WTC11 (cell line): ENCODE results near the gene MCF2L. TPM values are rescaled to one million over a fixed set of nuclear protein-coding genes. Genes with fewer than 3 reads are reported as not detected.

Experiments used
- ATAC-seq: fragments of 200-7000 bp; cut with Tn5 transposase; 2 replicates; pipeline ENCODE4 v1.10.0; 2021; ENCODE audit warnings: mild to moderate bottlenecking, moderate library complexity
- CTCF ChIA-PET: fragments of 300-600 bp; sonication (Branson Sonifier 250); formaldehyde crosslinking; loops from one replicate; lab custom pipeline; 2021; ENCODE audit warnings: antibody characterized with exemption; lab: Charles Lee
- POLR2A ChIA-PET: fragments of 350-600 bp; sonication (Branson Sonifier 250); formaldehyde crosslinking; loops from one replicate; lab custom pipeline; 2021; ENCODE audit warnings: antibody characterized with exemption; lab: Charles Lee
- DNase-seq: peaks from one replicate; pipeline ENCODE4 v3.0.0; 2021; ENCODE audit warnings: low spot score
- H3K27ac Mint-ChIP-seq: 2 replicates; pipeline ENCODE4 v1.8.0; 2021; ENCODE audit warnings: mixed read lengths
- H3K27me3 Mint-ChIP-seq: 2 replicates; pipeline ENCODE4 v1.8.0; 2021; ENCODE audit warnings: low read depth, mild to moderate bottlenecking, moderate library complexity, mixed read lengths
- H3K36me3 Mint-ChIP-seq: 2 replicates; pipeline ENCODE4 v1.8.0; 2021; ENCODE audit warnings: mixed read lengths
- H3K4me1 Mint-ChIP-seq: 2 replicates; pipeline ENCODE4 v1.8.0; 2022; ENCODE audit warnings: mixed read lengths
- H3K4me3 Mint-ChIP-seq: 2 replicates; pipeline ENCODE4 v1.8.0; 2021; ENCODE audit warnings: mild to moderate bottlenecking, moderate library complexity, mixed read lengths
- H3K9me3 Mint-ChIP-seq: 2 replicates; pipeline ENCODE4 v1.8.0; 2021; ENCODE audit warnings: mixed read lengths
- ATF3 ChIP-seq: sonication (generic); formaldehyde crosslinking; conservative IDR thresholded peaks from 2 replicates; pipeline ENCODE4 v1.8.1; 2022; ENCODE audit warnings: mild to moderate bottlenecking, missing genetic modification reagents
- E2F4 ChIP-seq: sonication (generic); formaldehyde crosslinking; IDR thresholded peaks from 2 replicates; pipeline ENCODE4 v1.8.1; 2022; ENCODE audit warnings: low read depth, mild to moderate bottlenecking, moderate library complexity, missing genetic modification reagents, borderline replicate concordance
- E2F5 ChIP-seq: sonication (generic); formaldehyde crosslinking; IDR thresholded peaks from 2 replicates; pipeline ENCODE4 v1.8.1; 2022; ENCODE audit warnings: mild to moderate bottlenecking, moderate library complexity, missing genetic modification reagents
- ELF4 ChIP-seq: sonication (generic); formaldehyde crosslinking; IDR thresholded peaks from 2 replicates; pipeline ENCODE4 v1.8.1; 2022; ENCODE audit warnings: low read depth, mild to moderate bottlenecking, moderate library complexity, missing genetic modification reagents
- FOXP1 ChIP-seq: sonication (generic); formaldehyde crosslinking; IDR thresholded peaks from 2 replicates; pipeline ENCODE4 v1.8.0; 2022; ENCODE audit warnings: missing genetic modification reagents, mild to moderate bottlenecking, moderate library complexity, borderline replicate concordance
- KAT7 ChIP-seq: sonication (generic); formaldehyde crosslinking; IDR thresholded peaks from 2 replicates; pipeline ENCODE4 v1.8.1; 2023; ENCODE audit warnings: missing genetic modification reagents, mild to moderate bottlenecking, borderline replicate concordance
- TCF7 ChIP-seq: sonication (generic); formaldehyde crosslinking; IDR thresholded peaks from 2 replicates; pipeline ENCODE4 v1.8.0; 2022; ENCODE audit warnings: mild to moderate bottlenecking, low read depth, missing genetic modification reagents, moderate library complexity
- ZBTB43 ChIP-seq: sonication (generic); formaldehyde crosslinking; IDR thresholded peaks from 2 replicates; pipeline ENCODE4 v1.8.1; 2023; ENCODE audit warnings: mild to moderate bottlenecking, missing genetic modification reagents
- ZNF138 ChIP-seq: sonication (generic); formaldehyde crosslinking; conservative IDR thresholded peaks from 2 replicates; pipeline ENCODE4 v1.8.1; 2022; ENCODE audit warnings: mild to moderate bottlenecking, moderate library complexity, missing genetic modification reagents
- ZNF396 ChIP-seq: fragments of 250-450 bp; sonication (Bioruptor Pico); IDR thresholded peaks from 2 replicates; pipeline ENCODE4 v1.8.0; 2021; ENCODE audit warnings: mild to moderate bottlenecking, moderate library complexity, borderline replicate concordance
- total RNA-seq: library from RNA; stranded (reverse); gene quantifications from 3 replicates; pipeline ENCODE4 v1.2.3, GENCODE V29; 2021
- TF ChIP-seq, protein P1 (sequence below): fragments of 250-450 bp; sonication (Bioruptor Pico); IDR thresholded peaks from 2 replicates; pipeline ENCODE4 v1.9.0; 2021; ENCODE audit warnings: mild to moderate bottlenecking, borderline replicate concordance
- TF ChIP-seq, protein P2 (sequence below): sonication (generic); formaldehyde crosslinking; IDR thresholded peaks from 2 replicates; pipeline ENCODE4 v1.8.0; 2022; ENCODE audit warnings: mild to moderate bottlenecking, missing genetic modification reagents
- TF ChIP-seq, protein P3 (sequence below): sonication (generic); formaldehyde crosslinking; IDR thresholded peaks from 2 replicates; pipeline ENCODE4 v1.8.1; 2023; ENCODE audit warnings: mild to moderate bottlenecking, missing genetic modification reagents

The MCF2L gene
- total RNA-seq, 1 experiment from 2014 or later: 34.8 TPM

GRCh38 chr13:113074401-113074800 lies 105.4 kb downstream of the MCF2L start:
- Mint-ChIP-seq H3K36me3 (0 out of 2 replicates have a peak, but pooled peaks cover 5% of the 10 kb centered on the region), H3K4me1 (peaks cover 4% of the 10 kb centered on the region; the same call in 1 of the 2 replicates), H3K27ac (peak overlapping the region; percentile 19; the same call in 1 of the 2 replicates), H3K27me3 (no peaks in the 10 kb centered on the region), H3K9me3 (no peaks in the 10 kb centered on the region), H3K4me3 (no peak overlapping the region)
- ChIA-PET CTCF (interaction anchor here (3.4 kb wide), 1 partner anchor 11 kb away, joined by 17 read pairs; no protein-coding TSS in a partner anchor), POLR2A (no interaction called here)
- TF ChIP-seq ZNF138: no peak
- TF ChIP-seq ZNF396 (CRISPR knock-in tag): no peak
- TF ChIP-seq E2F5 (CRISPR knock-in tag): no peak
- TF ChIP-seq, protein P1, sequence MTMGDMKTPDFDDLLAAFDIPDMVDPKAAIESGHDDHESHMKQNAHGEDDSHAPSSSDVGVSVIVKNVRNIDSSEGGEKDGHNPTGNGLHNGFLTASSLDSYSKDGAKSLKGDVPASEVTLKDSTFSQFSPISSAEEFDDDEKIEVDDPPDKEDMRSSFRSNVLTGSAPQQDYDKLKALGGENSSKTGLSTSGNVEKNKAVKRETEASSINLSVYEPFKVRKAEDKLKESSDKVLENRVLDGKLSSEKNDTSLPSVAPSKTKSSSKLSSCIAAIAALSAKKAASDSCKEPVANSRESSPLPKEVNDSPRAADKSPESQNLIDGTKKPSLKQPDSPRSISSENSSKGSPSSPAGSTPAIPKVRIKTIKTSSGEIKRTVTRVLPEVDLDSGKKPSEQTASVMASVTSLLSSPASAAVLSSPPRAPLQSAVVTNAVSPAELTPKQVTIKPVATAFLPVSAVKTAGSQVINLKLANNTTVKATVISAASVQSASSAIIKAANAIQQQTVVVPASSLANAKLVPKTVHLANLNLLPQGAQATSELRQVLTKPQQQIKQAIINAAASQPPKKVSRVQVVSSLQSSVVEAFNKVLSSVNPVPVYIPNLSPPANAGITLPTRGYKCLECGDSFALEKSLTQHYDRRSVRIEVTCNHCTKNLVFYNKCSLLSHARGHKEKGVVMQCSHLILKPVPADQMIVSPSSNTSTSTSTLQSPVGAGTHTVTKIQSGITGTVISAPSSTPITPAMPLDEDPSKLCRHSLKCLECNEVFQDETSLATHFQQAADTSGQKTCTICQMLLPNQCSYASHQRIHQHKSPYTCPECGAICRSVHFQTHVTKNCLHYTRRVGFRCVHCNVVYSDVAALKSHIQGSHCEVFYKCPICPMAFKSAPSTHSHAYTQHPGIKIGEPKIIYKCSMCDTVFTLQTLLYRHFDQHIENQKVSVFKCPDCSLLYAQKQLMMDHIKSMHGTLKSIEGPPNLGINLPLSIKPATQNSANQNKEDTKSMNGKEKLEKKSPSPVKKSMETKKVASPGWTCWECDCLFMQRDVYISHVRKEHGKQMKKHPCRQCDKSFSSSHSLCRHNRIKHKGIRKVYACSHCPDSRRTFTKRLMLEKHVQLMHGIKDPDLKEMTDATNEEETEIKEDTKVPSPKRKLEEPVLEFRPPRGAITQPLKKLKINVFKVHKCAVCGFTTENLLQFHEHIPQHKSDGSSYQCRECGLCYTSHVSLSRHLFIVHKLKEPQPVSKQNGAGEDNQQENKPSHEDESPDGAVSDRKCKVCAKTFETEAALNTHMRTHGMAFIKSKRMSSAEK (CRISPR knock-in tag): no peak
- no peak for TF ChIP-seq ZBTB43 (CRISPR knock-in tag)
- no peak for TF ChIP-seq KAT7 (CRISPR knock-in tag)
- no peak for TF ChIP-seq ELF4
- TF ChIP-seq, protein P2, sequence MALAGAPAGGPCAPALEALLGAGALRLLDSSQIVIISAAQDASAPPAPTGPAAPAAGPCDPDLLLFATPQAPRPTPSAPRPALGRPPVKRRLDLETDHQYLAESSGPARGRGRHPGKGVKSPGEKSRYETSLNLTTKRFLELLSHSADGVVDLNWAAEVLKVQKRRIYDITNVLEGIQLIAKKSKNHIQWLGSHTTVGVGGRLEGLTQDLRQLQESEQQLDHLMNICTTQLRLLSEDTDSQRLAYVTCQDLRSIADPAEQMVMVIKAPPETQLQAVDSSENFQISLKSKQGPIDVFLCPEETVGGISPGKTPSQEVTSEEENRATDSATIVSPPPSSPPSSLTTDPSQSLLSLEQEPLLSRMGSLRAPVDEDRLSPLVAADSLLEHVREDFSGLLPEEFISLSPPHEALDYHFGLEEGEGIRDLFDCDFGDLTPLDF (CRISPR knock-in tag): no peak
- no peak for TF ChIP-seq ATF3 (CRISPR knock-in tag)
- TF ChIP-seq, protein P3, sequence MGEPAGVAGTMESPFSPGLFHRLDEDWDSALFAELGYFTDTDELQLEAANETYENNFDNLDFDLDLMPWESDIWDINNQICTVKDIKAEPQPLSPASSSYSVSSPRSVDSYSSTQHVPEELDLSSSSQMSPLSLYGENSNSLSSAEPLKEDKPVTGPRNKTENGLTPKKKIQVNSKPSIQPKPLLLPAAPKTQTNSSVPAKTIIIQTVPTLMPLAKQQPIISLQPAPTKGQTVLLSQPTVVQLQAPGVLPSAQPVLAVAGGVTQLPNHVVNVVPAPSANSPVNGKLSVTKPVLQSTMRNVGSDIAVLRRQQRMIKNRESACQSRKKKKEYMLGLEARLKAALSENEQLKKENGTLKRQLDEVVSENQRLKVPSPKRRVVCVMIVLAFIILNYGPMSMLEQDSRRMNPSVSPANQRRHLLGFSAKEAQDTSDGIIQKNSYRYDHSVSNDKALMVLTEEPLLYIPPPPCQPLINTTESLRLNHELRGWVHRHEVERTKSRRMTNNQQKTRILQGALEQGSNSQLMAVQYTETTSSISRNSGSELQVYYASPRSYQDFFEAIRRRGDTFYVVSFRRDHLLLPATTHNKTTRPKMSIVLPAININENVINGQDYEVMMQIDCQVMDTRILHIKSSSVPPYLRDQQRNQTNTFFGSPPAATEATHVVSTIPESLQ: no peak
- TF ChIP-seq E2F4: no peak
- no peak for DNase-seq
- no peak for ATAC-seq

- ChIA-PET POLR2A (no interaction called here), CTCF (interaction anchor here (3.4 kb wide), 1 partner anchor 11 kb away, joined by 17 read pairs; no protein-coding TSS in a partner anchor)
- Mint-ChIP-seq H3K4me3 (no peak overlapping the region), H3K9me3 (no peaks in the 10 kb centered on the region), H3K27ac (no peak overlapping the region), H3K27me3 (no peaks in the 10 kb centered on the region), H3K4me1 (peaks cover 4% of the 10 kb centered on the region; the same call in 1 of the 2 replicates), H3K36me3 (0 out of 2 replicates have a peak, but pooled peaks cover 5% of the 10 kb centered on the region)
- no peak for TF ChIP-seq ELF4
- TF ChIP-seq TCF7 (CRISPR knock-in tag): no peak
- TF ChIP-seq FOXP1 (CRISPR knock-in tag): no peak
- DNase-seq (no peak), ATAC-seq (no peak)
Measured at GRCh38 chr13:113074876-113075275, 105.9 kb downstream of the MCF2L start.
